Activated T-helper 1 cell treated with anti-CD3 and anti-CD28 coated beads, Interleukin-2, amount 50 U/mL, for 16 hours (primary cell): ENCODE results near the gene FXN.

Experiments used
- DNase-seq, 2 donors: peaks; one replicate each; pipeline ENCODE4 v3.0.0-alpha.2; 2020; ENCODE audit warnings: low read depth in 1 of 2, low spot score in 1 of 2

The FXN gene

DNA sequence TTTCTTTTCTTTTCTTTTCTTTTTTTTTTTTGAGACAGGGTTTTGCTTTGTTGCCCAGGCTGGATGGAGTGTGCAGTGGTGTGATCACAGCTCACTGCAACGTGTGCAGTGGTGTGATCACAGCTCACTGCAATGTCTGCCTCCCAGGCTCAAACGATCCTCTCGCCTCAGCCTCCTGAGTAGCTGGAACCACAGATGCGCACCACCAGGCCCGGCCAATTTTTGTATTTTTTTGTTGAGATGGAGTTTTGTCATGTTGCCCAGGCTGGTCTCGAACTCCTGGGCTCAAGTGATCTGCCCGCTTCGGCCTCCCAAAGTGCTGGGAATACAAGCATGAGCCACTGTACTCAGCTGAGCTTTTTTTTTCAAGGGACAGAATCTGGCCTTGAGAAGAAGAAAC, 101.8 kb downstream of the FXN start:
- DNase-seq: no peak

DNA sequence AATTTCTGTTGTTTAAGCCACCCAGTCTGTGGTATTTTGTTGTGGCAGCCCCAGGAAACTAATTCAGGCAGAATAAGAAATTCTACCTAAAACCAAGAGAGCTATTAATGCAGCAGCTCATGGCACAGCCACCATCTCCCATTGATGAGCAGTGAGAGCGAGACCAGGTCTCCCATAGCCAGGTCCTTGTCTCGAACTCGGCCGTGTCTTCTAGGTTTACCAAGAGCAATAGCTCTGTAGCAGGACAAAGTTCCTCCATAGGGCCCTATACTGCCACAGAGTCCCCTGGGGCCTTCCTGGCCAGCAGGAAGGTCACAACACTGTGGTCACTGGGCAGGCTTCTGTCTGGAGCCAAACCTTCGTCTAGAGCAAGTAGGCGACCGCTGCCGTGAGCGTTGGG, 104.0 kb downstream of the FXN start:
- no peak for DNase-seq

DNA sequence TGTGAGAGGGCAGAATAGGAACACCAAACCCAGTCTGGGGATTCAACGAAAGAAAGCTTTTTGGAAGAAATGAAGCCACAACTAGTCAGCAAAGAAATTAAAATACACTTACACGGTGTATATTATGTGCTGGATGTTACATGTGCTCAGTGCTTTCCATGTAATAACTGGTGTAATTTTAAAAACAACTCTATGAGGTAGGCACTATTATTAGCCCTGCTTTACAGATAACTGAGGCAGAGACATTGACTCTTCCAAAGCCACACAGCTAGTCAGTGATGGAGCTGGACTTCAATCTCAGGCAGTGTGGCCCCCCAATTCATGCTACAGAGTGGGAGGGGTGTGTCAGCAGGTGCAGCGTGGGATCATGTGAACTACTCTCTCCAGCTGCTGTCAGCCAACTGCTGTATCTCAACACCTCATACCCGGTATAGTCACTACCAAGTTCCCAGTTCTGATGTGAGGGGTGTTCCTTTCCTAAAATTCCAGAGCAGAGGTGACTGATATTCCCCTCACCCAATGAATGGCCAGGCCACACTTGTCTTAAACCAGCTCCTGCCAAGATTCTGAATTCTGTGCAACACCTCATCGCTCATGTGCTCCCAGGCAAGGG, 104.7 kb downstream of the FXN start:
- DNase-seq: no peak

GRCh38 chr9:69141851-69142250, 106.3 kb downstream of the FXN start:
- no peak for DNase-seq

DNA sequence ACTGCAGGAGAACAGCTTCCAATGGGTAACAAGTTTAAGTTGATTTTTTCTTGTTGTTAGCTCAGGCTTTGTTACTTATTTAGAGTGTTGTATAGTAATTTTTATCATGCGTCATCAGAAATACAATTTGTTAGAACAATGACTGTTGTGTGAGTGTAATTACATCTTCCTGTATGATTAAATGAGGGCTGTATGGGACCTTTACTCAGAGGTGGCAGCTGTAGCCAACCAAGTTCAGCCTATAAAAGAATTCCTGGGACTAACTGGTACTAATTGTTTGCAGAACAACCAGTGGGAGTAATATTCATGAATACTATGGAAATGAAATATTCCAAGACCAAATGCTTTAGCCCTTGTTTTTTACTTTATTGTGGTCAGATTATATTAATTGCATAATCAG, 107.7 kb downstream of the FXN start:
- DNase-seq: no peak

DNA sequence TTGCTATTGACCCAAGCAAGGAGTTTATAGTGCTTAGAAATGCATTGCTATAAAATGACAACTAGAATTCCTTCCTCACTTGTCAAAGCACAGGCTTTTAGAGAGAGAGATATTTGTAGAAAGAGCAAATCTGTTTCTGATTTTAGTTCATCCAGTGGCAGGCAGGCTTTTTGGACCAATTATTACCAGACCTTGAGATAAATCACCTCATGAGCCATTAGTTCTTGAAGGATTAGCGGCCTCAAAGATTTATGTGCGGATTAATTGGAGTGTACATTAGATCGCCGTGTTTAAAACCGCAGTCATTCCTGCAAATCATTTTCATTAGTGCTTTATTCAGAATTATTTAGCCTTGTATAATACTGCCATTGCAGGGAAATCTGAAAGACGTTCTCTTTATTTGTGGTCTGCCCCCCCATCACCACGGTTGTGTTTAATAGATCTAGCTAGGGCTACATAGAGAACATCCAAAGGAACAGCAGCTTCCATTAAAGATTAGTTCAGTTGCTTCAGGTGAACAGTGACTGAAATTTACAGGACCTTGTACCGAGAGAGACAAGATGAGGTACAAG, 109.7 kb downstream of the FXN start:
- DNase-seq: no peak

DNA sequence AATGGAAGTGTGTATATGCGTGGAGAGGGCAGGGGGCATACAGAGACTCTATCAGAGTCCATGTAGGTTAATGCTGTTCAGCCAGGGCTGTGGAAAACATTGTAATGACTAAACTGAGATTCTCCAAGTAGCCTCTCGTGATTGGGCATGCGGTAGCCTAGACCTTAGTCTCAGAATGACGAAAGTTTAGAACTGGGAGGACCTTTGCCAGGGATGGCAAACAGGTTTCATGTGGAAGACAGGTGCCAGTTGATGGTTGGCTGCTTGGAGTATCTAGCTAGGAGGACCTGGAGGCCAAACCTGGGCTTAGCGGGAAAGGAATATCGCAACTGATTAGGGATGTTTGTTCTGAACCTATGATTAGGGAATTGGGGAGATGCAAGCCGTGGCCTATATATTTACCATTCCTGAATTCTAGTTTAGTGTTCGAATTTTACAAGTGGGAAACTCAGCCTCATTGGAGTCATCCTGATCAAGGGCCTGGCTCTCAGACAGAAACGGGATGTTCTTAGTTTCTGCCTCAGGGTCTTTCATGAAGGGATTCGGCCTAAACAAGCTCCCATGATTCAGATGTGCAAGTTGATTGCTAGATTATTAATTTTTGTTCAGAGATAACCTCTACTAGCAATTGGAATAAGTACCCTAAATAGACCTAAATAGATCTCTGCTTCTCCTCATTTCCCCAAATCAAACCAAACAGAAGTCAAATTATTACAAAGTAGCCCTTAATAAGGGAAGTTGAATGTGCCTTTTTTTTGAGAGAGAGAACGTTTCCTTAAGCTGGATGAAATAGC, 111.7 kb downstream of the FXN start:
- no peak for DNase-seq

GRCh38 chr9:69149321-69149807, 113.8 kb downstream of the FXN start:
- no peak for DNase-seq
